Measurements from ENCODE around the gene PSMD6. TPM values are rescaled to one million over a fixed set of nuclear protein-coding genes. Genes with fewer than 3 reads are reported as not detected.

PSMD6 gene
- total and polyA plus RNA-seq, 12 donors: 39.0 to 103 (median 86.3) TPM

- peaks cover 0 to 11% (median 3%) of the 10 kb centered on the region in 9 donors for H3K4me1 ChIP-seq
- no peaks in the 10 kb centered on the region for H3K36me3 ChIP-seq
- TF ChIP-seq, protein P1, sequence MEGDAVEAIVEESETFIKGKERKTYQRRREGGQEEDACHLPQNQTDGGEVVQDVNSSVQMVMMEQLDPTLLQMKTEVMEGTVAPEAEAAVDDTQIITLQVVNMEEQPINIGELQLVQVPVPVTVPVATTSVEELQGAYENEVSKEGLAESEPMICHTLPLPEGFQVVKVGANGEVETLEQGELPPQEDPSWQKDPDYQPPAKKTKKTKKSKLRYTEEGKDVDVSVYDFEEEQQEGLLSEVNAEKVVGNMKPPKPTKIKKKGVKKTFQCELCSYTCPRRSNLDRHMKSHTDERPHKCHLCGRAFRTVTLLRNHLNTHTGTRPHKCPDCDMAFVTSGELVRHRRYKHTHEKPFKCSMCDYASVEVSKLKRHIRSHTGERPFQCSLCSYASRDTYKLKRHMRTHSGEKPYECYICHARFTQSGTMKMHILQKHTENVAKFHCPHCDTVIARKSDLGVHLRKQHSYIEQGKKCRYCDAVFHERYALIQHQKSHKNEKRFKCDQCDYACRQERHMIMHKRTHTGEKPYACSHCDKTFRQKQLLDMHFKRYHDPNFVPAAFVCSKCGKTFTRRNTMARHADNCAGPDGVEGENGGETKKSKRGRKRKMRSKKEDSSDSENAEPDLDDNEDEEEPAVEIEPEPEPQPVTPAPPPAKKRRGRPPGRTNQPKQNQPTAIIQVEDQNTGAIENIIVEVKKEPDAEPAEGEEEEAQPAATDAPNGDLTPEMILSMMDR (IDR thresholded peaks at IDR 0.05): no peak
- peaks cover 0 to 9% (median 0%) of the 10 kb centered on the region in 11 donors for H3K9me3 ChIP-seq
- ATAC-seq: no peak
- peaks cover 0 to 18% (median 4%) of the 10 kb centered on the region in 7 donors for H3K27me3 ChIP-seq
- intact Hi-C loops (cut with DNase I): loop anchor here in 7 of 10 donors (1.0 to 10.0 kb wide), 9 partner anchors 28 to 452 kb away; partner anchors contain the start of gene PRICKLE2 (in 3 of the 7)
- WGBS, 2 donors: 79 to 81% methylated on average over 2 of the region's 2 CpGs
- no peak overlapping the region for H3K4me3 ChIP-seq
- DNase-seq: no peak
- no peak overlapping the region for H3K27ac ChIP-seq
These were observed 9.8 kb upstream of the PSMD6 start for GRCh38 chr3:64033069-64033468.

DNA sequence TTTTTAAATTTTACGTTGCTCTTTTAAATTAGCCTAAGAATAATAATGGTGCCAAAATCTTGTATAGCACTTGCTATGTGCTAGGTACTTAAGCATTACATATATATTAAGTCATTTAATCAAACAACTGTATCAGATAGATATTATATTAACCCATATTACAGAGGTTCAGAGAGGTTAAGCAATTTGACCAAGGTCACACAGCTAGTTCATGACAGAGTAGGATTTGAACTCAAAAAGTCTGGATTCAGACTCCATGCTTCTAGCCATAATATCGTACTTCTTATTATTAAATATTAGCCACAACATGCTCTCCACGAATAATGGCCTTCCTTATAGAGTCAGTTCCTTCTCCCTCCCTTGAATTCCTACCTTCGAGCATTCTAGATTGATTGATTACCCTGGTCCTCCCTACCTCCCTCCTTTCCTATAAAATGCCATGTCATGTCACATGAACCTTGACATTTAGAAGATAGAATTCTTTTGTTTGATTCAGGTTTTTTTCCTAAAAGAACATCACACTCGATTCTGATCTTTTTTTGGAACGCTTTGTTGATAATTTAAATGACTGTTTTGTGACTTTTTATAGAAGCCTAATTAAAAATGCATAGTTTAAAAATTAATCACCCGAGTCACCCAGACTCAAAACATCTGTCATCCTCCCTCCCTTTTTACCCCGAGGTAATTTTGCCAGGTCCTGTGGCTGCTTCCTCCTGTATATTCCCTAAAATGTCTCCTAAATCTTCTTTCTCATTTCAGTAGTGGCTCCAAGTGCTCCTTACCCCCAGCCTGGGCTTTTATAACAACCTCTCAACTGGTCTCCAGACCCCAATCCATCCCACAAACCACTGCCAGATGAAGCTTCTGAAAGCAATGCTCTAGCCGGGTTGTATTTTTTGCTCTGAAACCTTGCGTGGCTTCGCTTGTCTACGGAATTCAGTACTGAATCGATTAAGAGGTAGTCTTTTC, 8.5 kb upstream of the PSMD6 start:
- no peak overlapping the region for H3K4me3 ChIP-seq
- H3K9me3 ChIP-seq: peaks cover 0 to 9% (median 0%) of the 10 kb centered on the region in 11 donors
- intact Hi-C loops (cut with DNase I): loop anchor here (2.0 to 10.0 kb wide), 11 partner anchors 113 to 453 kb away; partner anchors contain the start of gene PRICKLE2 (in 3 of the 10)
- H3K27ac ChIP-seq: no peak overlapping the region
- no peaks in the 10 kb centered on the region for H3K36me3 ChIP-seq
- 81 to 86% methylated on average over 13 of the region's 13 CpGs for WGBS, 2 donors
- peaks cover 0 to 18% (median 4%) of the 10 kb centered on the region in 7 donors for H3K27me3 ChIP-seq
- TF ChIP-seq, protein P1 (IDR thresholded peaks at IDR 0.05): no peak
- no peak for ATAC-seq
- H3K4me1 ChIP-seq: peaks cover 0 to 11% (median 3%) of the 10 kb centered on the region in 9 donors
- DNase-seq: no peak

- ATAC-seq: peak; percentile 82 to 96 (median 89)
- TF ChIP-seq, protein P1 (IDR thresholded peaks at IDR 0.05): peak; percentile 79 to 96 (median 87)
- Histone ChIP-seq H3K9me3 (peaks cover 0 to 9% (median 0%) of the 10 kb centered on the region in 11 donors), H3K27me3 (peaks cover 0 to 18% (median 4%) of the 10 kb centered on the region in 7 donors), H3K36me3 (no peaks in the 10 kb centered on the region), H3K4me3 (peak overlapping the region in 7 of 10 donors; percentile 9 to 47 (median 29)), H3K4me1 (peaks cover 0 to 11% (median 3%) of the 10 kb centered on the region in 9 donors), H3K27ac (no peak overlapping the region)
- intact Hi-C loops (cut with DNase I): loop anchor here (1.0 to 10.0 kb wide), 13 partner anchors 114 to 454 kb away; partner anchors contain the start of gene PRICKLE2 (in 3 of the 10)
- whole genome bisulfite sequencing, 2 donors: 4 to 5% methylated on average over 16 of the region's 16 CpGs
- peak; percentile 70 to 74 for DNase-seq
These were observed 7.4 kb upstream of the PSMD6 start for GRCh38 chr3:64030741-64031140.

GRCh38 chr3:64029287-64029686, 6.0 kb upstream of the PSMD6 start:
- DNase-seq (no peak), ATAC-seq (no peak)
- 89 to 95% methylated on average over 4 of the region's 4 CpGs for WGBS, 2 donors
- Histone ChIP-seq H3K27ac (no peak overlapping the region), H3K9me3 (peaks cover 0 to 6% (median 0%) of the 10 kb centered on the region in 11 donors), H3K36me3 (no peaks in the 10 kb centered on the region), H3K4me1 (peaks cover 0 to 11% (median 3%) of the 10 kb centered on the region in 9 donors), H3K27me3 (peaks cover 0 to 18% (median 4%) of the 10 kb centered on the region in 7 donors), H3K4me3 (no peak overlapping the region)
- TF ChIP-seq, protein P1 (IDR thresholded peaks at IDR 0.05): no peak
- intact Hi-C loops (cut with DNase I): loop anchor here in 2 of 10 donors (2.0 to 5.0 kb wide), 2 partner anchors 193 to 454 kb away; no protein-coding TSS in a partner anchor
